ENCODE data around the gene BCOR.

Gene BCOR

GRCh38 chrX:40100537-40101429, 3.0 kb upstream of the BCOR start:
- TF ChIP-seq TAF1 (IDR thresholded peaks at IDR 0.05; ENCODE audit: low read depth, low read length): no peak
- TF ChIP-seq POLR2A (IDR thresholded peaks at IDR 0.05; ENCODE audit: low read depth, low read length): no peak
- no peak for TF ChIP-seq PAX5 (IDR thresholded peaks at IDR 0.05; ENCODE audit: insufficient read depth, low read length, severe bottlenecking)
- no peak for TF ChIP-seq POLR2AphosphoS5 (IDR thresholded peaks at IDR 0.05; ENCODE audit: low read depth, low read length)
- TF ChIP-seq SPI1 (IDR thresholded peaks at IDR 0.05; ENCODE audit: low read depth, low read length): no peak
- TF ChIP-seq POU2F2 (IDR thresholded peaks at IDR 0.05; ENCODE audit: low read depth, low read length): no peak
- FAIRE-seq: no peak
- no peak for DNase-seq (ENCODE audit: insufficient read length, low spot score)

- no peak for DNase-seq (ENCODE audit: insufficient read length, low spot score)
- FAIRE-seq: peak; percentile 13
- TF ChIP-seq POLR2AphosphoS5 (IDR thresholded peaks at IDR 0.05; ENCODE audit: low read depth, low read length) (no peak), POLR2A (IDR thresholded peaks at IDR 0.05; ENCODE audit: low read depth, low read length) (no peak), POU2F2 (IDR thresholded peaks at IDR 0.05; ENCODE audit: low read depth, low read length) (no peak), TAF1 (IDR thresholded peaks at IDR 0.05; ENCODE audit: low read depth, low read length) (no peak), PAX5 (IDR thresholded peaks at IDR 0.05; ENCODE audit: insufficient read depth, low read length, severe bottlenecking) (no peak), SPI1 (IDR thresholded peaks at IDR 0.05; ENCODE audit: low read depth, low read length) (no peak)
Measured at GRCh38 chrX:40100141-40100536, 2.4 kb upstream of the BCOR start.

DNA sequence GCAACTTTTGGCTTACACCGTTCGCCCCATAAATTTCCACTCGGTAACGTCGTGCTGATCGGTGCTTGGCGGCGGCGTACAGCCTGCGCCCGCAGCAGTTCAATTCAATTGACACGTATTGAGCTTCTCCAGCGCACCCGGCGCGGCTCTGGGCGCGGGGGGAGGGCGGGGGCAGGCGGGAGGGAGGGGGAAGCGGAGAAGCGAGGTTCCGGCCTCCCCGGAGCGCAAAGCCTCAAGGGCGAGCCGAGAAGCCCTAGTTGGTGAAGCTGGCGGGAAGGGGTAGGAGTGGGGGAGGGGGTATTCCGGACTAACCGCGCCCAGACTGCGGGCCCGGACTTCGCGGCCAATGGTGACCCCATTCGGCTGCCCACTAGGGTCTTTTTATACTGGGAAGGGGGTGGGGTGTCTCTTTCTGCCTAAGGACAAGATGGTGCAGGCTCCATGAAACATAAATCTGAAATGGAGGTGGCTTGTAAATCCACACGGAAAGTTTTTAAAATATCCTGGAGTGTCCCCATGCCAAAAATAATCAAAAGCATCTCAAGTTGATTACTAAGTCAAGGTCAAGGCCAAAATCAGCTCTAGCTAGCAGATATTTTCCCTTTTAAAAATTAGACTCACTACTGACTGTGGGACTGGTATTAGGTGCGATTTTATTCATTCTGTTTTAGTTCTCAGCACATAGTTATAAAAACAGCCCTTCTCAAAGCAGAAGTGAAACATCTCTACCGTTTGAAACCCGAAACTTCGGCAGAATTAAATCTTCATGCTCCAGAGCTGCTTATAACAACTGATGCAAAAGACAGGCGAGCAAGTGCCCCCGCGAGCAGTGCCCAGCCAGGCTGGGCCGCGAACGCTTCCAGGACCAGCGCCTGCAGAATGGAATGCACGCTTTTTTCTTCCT, 1.5 kb upstream of the BCOR start:
- DNase-seq (ENCODE audit: insufficient read length, low spot score) (no peak), FAIRE-seq (peak; percentile 95)
- no peak for TF ChIP-seq POU2F2 (IDR thresholded peaks at IDR 0.05; ENCODE audit: low read depth, low read length)
- TF ChIP-seq SPI1 (IDR thresholded peaks at IDR 0.05; ENCODE audit: low read depth, low read length): peak; percentile 95
- no peak for TF ChIP-seq POLR2A (IDR thresholded peaks at IDR 0.05; ENCODE audit: low read depth, low read length)
- no peak for TF ChIP-seq PAX5 (IDR thresholded peaks at IDR 0.05; ENCODE audit: insufficient read depth, low read length, severe bottlenecking)

- peak; percentile 97 for FAIRE-seq
- no peak for TF ChIP-seq POLR2A (IDR thresholded peaks at IDR 0.05; ENCODE audit: low read depth, low read length)
- peak; percentile 69 for TF ChIP-seq PAX5 (IDR thresholded peaks at IDR 0.05; ENCODE audit: insufficient read depth, low read length, severe bottlenecking)
- peak; percentile 29; the same call in 1 of the 2 replicates for TF ChIP-seq POU2F2 (IDR thresholded peaks at IDR 0.05; ENCODE audit: low read depth, low read length)
- TF ChIP-seq TAF1 (IDR thresholded peaks at IDR 0.05; ENCODE audit: low read depth, low read length): no peak
- DNase-seq (ENCODE audit: insufficient read length, low spot score): no peak
Measured at GRCh38 chrX:40098264-40099054, 701 bp upstream of the BCOR start.

DNA sequence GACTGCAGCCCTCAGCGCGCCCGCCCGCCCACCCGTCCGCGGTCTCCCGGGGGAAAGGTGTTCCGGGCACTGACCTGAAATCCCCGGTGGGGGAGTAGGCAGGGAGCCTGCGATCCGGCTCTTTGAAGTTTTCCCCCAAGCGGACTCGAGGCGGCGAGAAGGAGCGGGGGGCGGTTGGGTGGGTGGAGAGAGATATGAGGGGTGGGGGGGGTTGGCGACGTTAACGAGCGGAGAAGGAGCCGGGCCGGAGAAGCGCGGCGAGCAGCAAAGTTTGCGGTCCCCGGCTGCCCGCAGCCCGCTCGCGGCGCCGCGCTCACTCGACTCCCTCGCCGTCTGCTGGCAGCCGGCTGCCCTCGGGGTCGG, 636 bp downstream of the BCOR start:
- DNase-seq (ENCODE audit: insufficient read length, low spot score) (no peak), FAIRE-seq (no peak)
- TF ChIP-seq POLR2AphosphoS5 (IDR thresholded peaks at IDR 0.05; ENCODE audit: low read depth, low read length) (no peak), TAF1 (IDR thresholded peaks at IDR 0.05; ENCODE audit: low read depth, low read length) (no peak), PAX5 (IDR thresholded peaks at IDR 0.05; ENCODE audit: insufficient read depth, low read length, severe bottlenecking) (no peak), SPI1 (IDR thresholded peaks at IDR 0.05; ENCODE audit: low read depth, low read length) (no peak)

GRCh38 chrX:40096395-40097091, 1.2 kb downstream of the BCOR start:
- no peak for TF ChIP-seq SPI1 (IDR thresholded peaks at IDR 0.05; ENCODE audit: low read depth, low read length)
- TF ChIP-seq POLR2A (IDR thresholded peaks at IDR 0.05; ENCODE audit: low read depth, low read length): no peak
- TF ChIP-seq POLR2AphosphoS5 (IDR thresholded peaks at IDR 0.05; ENCODE audit: low read depth, low read length): no peak
- TF ChIP-seq PAX5 (IDR thresholded peaks at IDR 0.05; ENCODE audit: insufficient read depth, low read length, severe bottlenecking): no peak
- FAIRE-seq: peak; percentile 64
- no peak for DNase-seq (ENCODE audit: insufficient read length, low spot score)

GRCh38 chrX:40095583-40096394, 2.0 kb downstream of the BCOR start:
- FAIRE-seq (peak; percentile 85), DNase-seq (ENCODE audit: insufficient read length, low spot score) (no peak)
- no peak for TF ChIP-seq SPI1 (IDR thresholded peaks at IDR 0.05; ENCODE audit: low read depth, low read length)
- no peak for TF ChIP-seq POLR2A (IDR thresholded peaks at IDR 0.05; ENCODE audit: low read depth, low read length)
- no peak for TF ChIP-seq PAX5 (IDR thresholded peaks at IDR 0.05; ENCODE audit: insufficient read depth, low read length, severe bottlenecking)
- no peak for TF ChIP-seq POU2F2 (IDR thresholded peaks at IDR 0.05; ENCODE audit: low read depth, low read length)
- TF ChIP-seq TAF1 (IDR thresholded peaks at IDR 0.05; ENCODE audit: low read depth, low read length): no peak
- no peak for TF ChIP-seq POLR2AphosphoS5 (IDR thresholded peaks at IDR 0.05; ENCODE audit: low read depth, low read length)

All from GM12891 (cell line).